Camera-type eye (tissue), 1 donor: ENCODE results near the gene DIRAS3. TPM values are rescaled to one million over a fixed set of nuclear protein-coding genes. Genes with fewer than 3 reads are reported as not detected.

Source experiments
- total RNA-seq: library from RNA; depleted of rRNA; stranded (reverse); fragments of >200 nt; gene quantifications from one replicate; pipeline ENCODE4 v1.2.3, GENCODE V29; 2014

Gene DIRAS3, protein sequence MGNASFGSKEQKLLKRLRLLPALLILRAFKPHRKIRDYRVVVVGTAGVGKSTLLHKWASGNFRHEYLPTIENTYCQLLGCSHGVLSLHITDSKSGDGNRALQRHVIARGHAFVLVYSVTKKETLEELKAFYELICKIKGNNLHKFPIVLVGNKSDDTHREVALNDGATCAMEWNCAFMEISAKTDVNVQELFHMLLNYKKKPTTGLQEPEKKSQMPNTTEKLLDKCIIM
- 5.0 TPM for total RNA-seq

DNA sequence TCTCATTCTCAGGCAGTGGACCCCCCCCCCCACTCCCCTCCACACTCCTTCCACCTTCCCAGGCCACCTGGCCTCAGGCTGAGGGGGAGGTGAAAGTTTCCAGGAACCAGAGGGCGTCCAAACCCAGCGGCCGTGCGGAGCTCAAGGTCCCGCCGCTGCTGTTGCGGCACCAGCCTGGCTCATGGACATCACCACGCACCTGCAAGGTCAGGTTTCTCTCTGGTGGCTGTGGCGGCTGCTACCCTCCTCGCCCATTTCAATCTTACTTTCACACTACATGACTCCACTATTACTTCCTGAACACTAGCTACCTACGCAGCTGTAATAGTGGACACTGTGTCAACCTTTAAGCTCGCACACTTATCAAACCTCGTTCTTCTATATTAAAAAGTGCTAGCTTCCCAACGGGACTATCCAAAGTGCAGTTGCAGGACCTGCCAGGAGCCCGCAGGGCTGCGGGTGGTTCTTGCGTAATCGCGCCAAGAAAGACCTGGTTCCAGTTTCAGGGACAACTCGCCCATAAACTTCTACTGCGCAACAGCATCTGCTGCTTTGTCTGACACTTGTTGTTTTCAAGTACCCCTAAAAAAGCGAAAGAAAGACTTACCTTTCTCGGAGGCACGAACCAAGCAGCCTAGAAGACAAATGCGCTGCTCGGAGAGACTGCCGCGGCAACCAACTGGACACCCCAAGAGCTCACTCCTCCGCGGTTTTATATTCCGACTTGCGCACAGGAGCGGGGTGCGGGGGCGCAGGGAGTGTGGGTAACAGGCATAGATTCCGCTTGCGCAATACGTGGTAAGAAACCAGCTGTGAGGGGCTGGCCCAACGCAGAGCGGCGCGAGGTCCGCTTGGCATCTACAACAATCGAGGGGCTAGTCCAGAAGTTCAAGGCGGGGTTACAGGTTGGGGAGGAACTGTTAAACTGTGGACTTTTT is at the start of gene DIRAS3:
TSS of gene DIRAS3 (minus strand) at position 687 of the 938 bp plus-strand sequence. CDS start 3,330 bp downstream, outside the sequence.

Other genes with a start within 250 kb of the DIRAS3 start
- 61.3 TPM for gene GNG12, start 217.2 kb downstream of the DIRAS3 start, total RNA-seq
- 106 TPM for gene WLS, start 181.9 kb upstream of the DIRAS3 start, total RNA-seq